ENCODE measurements around the gene CCNDBP1. TPM values are rescaled to one million over a fixed set of nuclear protein-coding genes. Genes with fewer than 3 reads are reported as not detected.
A peak's percentile ranks its signal among the peaks of the same experiment; 100 is the strongest.

The CCNDBP1 gene
- total RNA-seq, 1 experiment from 2014 or later = 62.5 TPM

GRCh38 chr15:43144512-43144911 lies 40.7 kb upstream of the CCNDBP1 start:
- TF ChIP-seq TCF7L2 (IDR thresholded peaks at IDR 0.05; ENCODE audit: low read depth, low read length) (no peak), REST (IDR thresholded peaks at IDR 0.05; ENCODE audit: insufficient read depth in 1 of 2, low read depth in 2 of 2, low read length in 1 of 2) (no peak), POLR2AphosphoS5 (IDR thresholded peaks at IDR 0.05; ENCODE audit: low read depth, low read length) (no peak), CTCF (IDR thresholded peaks at IDR 0.05) (no peak), SIN3A (IDR thresholded peaks at IDR 0.05; ENCODE audit: borderline replicate concordance, insufficient read depth, low read depth, low read length) (no peak)
- Histone ChIP-seq H3K27me3 (ENCODE audit: control insufficient read depth, insufficient read depth, low read length) (no peaks in the 10 kb centered on the region), H3K27ac (ENCODE audit: low read length) (no peak overlapping the region), H3K4me1 (ENCODE audit: control insufficient read depth, insufficient read depth, low read length) (no peaks in the 10 kb centered on the region), H3K36me3 (ENCODE audit: control insufficient read depth, insufficient read depth, low read length) (0 out of 2 replicates have a peak, but pooled peaks cover 3% of the 10 kb centered on the region), H3K9me3 (ENCODE audit: control insufficient read depth, insufficient read depth, low read depth, low read length) (no peaks in the 10 kb centered on the region), H3K4me3 (ENCODE audit: low read depth in 2 of 2, low read length in 2 of 2) (no peak overlapping the region)
- DNase-seq (ENCODE audit: low read depth, low spot score) (no peak), ATAC-seq (no peak)
- ChIA-PET CTCF (interaction anchor here (0.6 kb wide), 1 partner anchor 12 kb away, joined by 3 read pairs; no protein-coding TSS in a partner anchor), POLR2A (no interaction called here)
- intact Hi-C loops (cut with micrococcal nuclease; ENCODE audit: unreplicated experiment) = no loop called here
- in situ Hi-C loops (cut with HindIII; ENCODE audit: low pct_unique_long_range_greater_than_20kb, low sequenced_read_pairs) = no loop called here
- TSS peak; percentile 35 for BruUV-seq (replicated peaks)

GRCh38 chr15:43146184-43146583 lies 39.0 kb upstream of the CCNDBP1 start:
- in situ Hi-C loops (cut with HindIII; ENCODE audit: low pct_unique_long_range_greater_than_20kb, low sequenced_read_pairs) = no loop called here
- ChIA-PET POLR2A (no interaction called here), CTCF (no interaction called here)
- Histone ChIP-seq H3K36me3 (ENCODE audit: control insufficient read depth, insufficient read depth, low read length) (peaks cover 7% of the 10 kb centered on the region; the same call in 1 of the 2 replicates), H3K27ac (ENCODE audit: low read length) (no peak overlapping the region), H3K4me1 (ENCODE audit: control insufficient read depth, insufficient read depth, low read length) (no peaks in the 10 kb centered on the region), H3K9me3 (ENCODE audit: control insufficient read depth, insufficient read depth, low read depth, low read length) (no peaks in the 10 kb centered on the region), H3K4me3 (ENCODE audit: low read depth in 2 of 2, low read length in 2 of 2) (no peak overlapping the region), H3K27me3 (ENCODE audit: control insufficient read depth, insufficient read depth, low read length) (no peaks in the 10 kb centered on the region)
- TF ChIP-seq SIN3A (IDR thresholded peaks at IDR 0.05; ENCODE audit: borderline replicate concordance, insufficient read depth, low read depth, low read length) (no peak), POLR2AphosphoS5 (IDR thresholded peaks at IDR 0.05; ENCODE audit: low read depth, low read length) (no peak), TCF7L2 (IDR thresholded peaks at IDR 0.05; ENCODE audit: low read depth, low read length) (no peak), CTCF (IDR thresholded peaks at IDR 0.05) (no peak), REST (IDR thresholded peaks at IDR 0.05; ENCODE audit: insufficient read depth in 1 of 2, low read depth in 2 of 2, low read length in 1 of 2) (no peak)
- no peak for DNase-seq (ENCODE audit: low read depth, low spot score)
- BruUV-seq (replicated peaks) = no TSS peak
- intact Hi-C loops (cut with micrococcal nuclease; ENCODE audit: unreplicated experiment) = no loop called here
- ATAC-seq = no peak
